NT2/D1 (cell line): ENCODE data around the gene HIGD1A.

Experiments
- YY1 ChIP-seq: IDR thresholded peaks from 2 replicates; pipeline ENCODE4 v1.6.1; 2011; ENCODE audit not compliant: insufficient read length, insufficient read depth
- ZNF274 ChIP-seq: IDR thresholded peaks from 2 replicates; pipeline ENCODE4 v1.6.1; 2011; ENCODE audit warnings: mild to moderate bottlenecking, low read depth, low read length

DNA sequence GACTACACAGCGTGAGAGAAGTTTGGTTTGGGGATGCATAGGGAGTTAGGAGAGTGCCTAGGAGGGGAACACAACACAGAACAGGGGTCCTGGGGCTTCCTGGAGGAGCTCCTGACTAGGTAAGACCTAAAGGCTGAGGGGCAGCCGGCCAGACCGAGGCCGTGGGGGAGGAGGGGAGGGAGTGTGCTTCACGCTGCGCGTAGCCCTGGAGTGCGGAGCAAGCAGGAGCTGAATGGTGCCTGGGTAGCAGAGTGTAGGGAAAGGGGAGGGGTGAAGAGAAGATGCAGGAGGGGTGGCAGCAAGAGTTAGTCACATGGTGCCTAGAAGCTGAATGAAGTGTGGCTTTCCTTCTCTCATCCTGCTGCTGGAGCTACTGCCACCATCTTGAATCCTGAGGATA lies 69.3 kb downstream of the HIGD1A start:
- TF ChIP-seq YY1, result no peak
- TF ChIP-seq ZNF274, result no peak
